HCT116 (cell line): ENCODE results near the gene CILP2.

Experiments
- EZH2phosphoT487 ChIP-seq: fragments of 200-600 bp; IDR thresholded peaks from 2 replicates; pipeline ENCODE4 v1.6.1; 2018; ENCODE audit warnings: antibody characterized with exemption, borderline replicate concordance
- POLR2A ChIP-seq: IDR thresholded peaks from 2 replicates; pipeline ENCODE4 v1.7.0; 2011; ENCODE audit warnings: borderline replicate concordance; ENCODE audit not compliant: insufficient read depth, insufficient read length; ENCODE audit errors: extremely low read depth
- SRF ChIP-seq: IDR thresholded peaks from 2 replicates; pipeline ENCODE4 v1.6.1; 2012; ENCODE audit warnings: low read depth
- TF ChIP-seq, protein P1 (sequence below), 3 experiments: fragments of 200-600 bp in 1 of 3; sonication (generic) in 1 of 3; IDR thresholded peaks in 2 of 3; conservative IDR thresholded peaks in 1 of 3; 2 replicates each; pipeline ENCODE4 v1.5.1; 2012 to 2017; ENCODE audit warnings: low read depth in 2 of 3, low read length in 2 of 3, antibody characterized with exemption in 1 of 3, borderline replicate concordance in 1 of 3, control low read depth in 1 of 3, mild to moderate bottlenecking in 1 of 3, mixed read lengths in 1 of 3, mixed run types in 1 of 3, moderate library complexity in 1 of 3; ENCODE audit not compliant: insufficient read depth in 1 of 3
- TF ChIP-seq, protein P2 (sequence below): IDR thresholded peaks from 2 replicates; pipeline ENCODE4 v1.6.1; 2012; ENCODE audit warnings: low read depth

DNA sequence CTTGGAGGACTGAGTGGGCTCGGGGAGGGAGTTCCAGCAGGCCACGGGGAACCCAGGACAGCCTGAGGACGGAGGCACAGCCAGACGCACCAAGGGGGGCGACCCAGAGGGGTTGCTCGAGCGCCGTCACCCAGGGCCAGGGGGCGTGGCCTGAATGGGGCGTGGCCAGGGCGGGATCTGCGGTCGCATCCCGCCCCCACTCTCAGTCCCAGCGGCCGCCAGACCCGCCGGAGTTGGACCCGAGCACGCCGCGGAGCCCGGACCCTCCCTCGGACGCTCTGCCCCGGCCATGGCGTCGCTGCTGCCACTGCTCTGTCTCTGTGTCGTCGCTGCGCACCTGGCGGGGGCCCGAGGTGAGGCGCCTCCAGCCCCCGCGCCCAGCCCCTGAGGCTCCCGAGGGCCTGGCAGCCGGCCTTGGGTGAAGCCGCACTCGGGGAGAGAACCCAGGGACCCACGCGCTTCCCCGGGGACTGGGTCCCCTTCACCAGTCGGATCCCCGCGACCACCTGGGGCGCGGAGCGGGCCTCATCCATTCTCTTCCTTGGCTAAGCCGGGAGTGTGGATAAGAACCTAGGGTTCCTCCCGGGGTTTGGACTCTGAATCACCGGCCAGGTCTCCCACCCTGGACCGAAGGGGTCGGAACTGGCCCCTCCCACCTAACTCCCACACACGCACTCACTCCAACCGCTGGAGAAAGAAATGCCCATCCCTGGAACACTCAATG is at the start of gene CILP2:
- TF ChIP-seq EZH2phosphoT487 (no peak), SRF (no peak), POLR2A (no peak)
- TF ChIP-seq, protein P1, sequence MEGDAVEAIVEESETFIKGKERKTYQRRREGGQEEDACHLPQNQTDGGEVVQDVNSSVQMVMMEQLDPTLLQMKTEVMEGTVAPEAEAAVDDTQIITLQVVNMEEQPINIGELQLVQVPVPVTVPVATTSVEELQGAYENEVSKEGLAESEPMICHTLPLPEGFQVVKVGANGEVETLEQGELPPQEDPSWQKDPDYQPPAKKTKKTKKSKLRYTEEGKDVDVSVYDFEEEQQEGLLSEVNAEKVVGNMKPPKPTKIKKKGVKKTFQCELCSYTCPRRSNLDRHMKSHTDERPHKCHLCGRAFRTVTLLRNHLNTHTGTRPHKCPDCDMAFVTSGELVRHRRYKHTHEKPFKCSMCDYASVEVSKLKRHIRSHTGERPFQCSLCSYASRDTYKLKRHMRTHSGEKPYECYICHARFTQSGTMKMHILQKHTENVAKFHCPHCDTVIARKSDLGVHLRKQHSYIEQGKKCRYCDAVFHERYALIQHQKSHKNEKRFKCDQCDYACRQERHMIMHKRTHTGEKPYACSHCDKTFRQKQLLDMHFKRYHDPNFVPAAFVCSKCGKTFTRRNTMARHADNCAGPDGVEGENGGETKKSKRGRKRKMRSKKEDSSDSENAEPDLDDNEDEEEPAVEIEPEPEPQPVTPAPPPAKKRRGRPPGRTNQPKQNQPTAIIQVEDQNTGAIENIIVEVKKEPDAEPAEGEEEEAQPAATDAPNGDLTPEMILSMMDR (IDR thresholded peaks at IDR 0.05 in 2 of 3, conservative IDR thresholded peaks at IDR 0.05 in 1 of 3; ENCODE audit: borderline replicate concordance in 1 of 3, insufficient read depth in 1 of 3, low read depth in 2 of 3, low read length in 2 of 3), result no peak
- TF ChIP-seq, protein P2, sequence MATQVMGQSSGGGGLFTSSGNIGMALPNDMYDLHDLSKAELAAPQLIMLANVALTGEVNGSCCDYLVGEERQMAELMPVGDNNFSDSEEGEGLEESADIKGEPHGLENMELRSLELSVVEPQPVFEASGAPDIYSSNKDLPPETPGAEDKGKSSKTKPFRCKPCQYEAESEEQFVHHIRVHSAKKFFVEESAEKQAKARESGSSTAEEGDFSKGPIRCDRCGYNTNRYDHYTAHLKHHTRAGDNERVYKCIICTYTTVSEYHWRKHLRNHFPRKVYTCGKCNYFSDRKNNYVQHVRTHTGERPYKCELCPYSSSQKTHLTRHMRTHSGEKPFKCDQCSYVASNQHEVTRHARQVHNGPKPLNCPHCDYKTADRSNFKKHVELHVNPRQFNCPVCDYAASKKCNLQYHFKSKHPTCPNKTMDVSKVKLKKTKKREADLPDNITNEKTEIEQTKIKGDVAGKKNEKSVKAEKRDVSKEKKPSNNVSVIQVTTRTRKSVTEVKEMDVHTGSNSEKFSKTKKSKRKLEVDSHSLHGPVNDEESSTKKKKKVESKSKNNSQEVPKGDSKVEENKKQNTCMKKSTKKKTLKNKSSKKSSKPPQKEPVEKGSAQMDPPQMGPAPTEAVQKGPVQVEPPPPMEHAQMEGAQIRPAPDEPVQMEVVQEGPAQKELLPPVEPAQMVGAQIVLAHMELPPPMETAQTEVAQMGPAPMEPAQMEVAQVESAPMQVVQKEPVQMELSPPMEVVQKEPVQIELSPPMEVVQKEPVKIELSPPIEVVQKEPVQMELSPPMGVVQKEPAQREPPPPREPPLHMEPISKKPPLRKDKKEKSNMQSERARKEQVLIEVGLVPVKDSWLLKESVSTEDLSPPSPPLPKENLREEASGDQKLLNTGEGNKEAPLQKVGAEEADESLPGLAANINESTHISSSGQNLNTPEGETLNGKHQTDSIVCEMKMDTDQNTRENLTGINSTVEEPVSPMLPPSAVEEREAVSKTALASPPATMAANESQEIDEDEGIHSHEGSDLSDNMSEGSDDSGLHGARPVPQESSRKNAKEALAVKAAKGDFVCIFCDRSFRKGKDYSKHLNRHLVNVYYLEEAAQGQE, result no peak
